Smooth muscle cell (in vitro differentiated cells): ENCODE results near the gene LSM14B. TPM values are rescaled to one million over a fixed set of nuclear protein-coding genes. Genes with fewer than 3 reads are reported as not detected.
A peak's percentile ranks its signal among the peaks of the same experiment; 100 is the strongest.

Experiments
- DNase-seq: peaks from one replicate; lab custom pipeline; 2025; ENCODE audit not compliant: unreplicated experiment; lab: John Stamatoyannopoulos, UW
- H2AFZ ChIP-seq: fragments of 200-600 bp; sonication (generic); 2 replicates; pipeline ENCODE4 v1.6.0; 2016; ENCODE audit warnings: antibody characterized with exemption, low read depth, mild to moderate bottlenecking
- H3F3A ChIP-seq: fragments of 200-600 bp; sonication (generic); 2 replicates; pipeline ENCODE4 v1.6.0; 2017; ENCODE audit warnings: antibody characterized with exemption, low read depth
- H3K27ac ChIP-seq: fragments of 200-600 bp; sonication (generic); 2 replicates; pipeline ENCODE4 v1.5.1; 2016; ENCODE audit warnings: low read depth, mild to moderate bottlenecking
- H3K27me3 ChIP-seq: fragments of 200-600 bp; sonication (generic); 2 replicates; pipeline ENCODE4 v1.6.1; 2016; ENCODE audit warnings: low read depth, mild to moderate bottlenecking
- H3K36me3 ChIP-seq: fragments of 200-600 bp; sonication (generic); 2 replicates; pipeline ENCODE4 v1.5.1; 2016; ENCODE audit warnings: low read depth
- H3K4me1 ChIP-seq: fragments of 200-600 bp; sonication (generic); 2 replicates; pipeline ENCODE4 v1.5.1; 2016; ENCODE audit warnings: low read depth
- H3K4me2 ChIP-seq: fragments of 200-600 bp; sonication (generic); 2 replicates; pipeline ENCODE4 v1.6.0; 2016; ENCODE audit warnings: mild to moderate bottlenecking
- H3K4me3 ChIP-seq: fragments of 200-600 bp; sonication (generic); 2 replicates; pipeline ENCODE4 v1.5.1; 2016; ENCODE audit warnings: mild to moderate bottlenecking
- H3K79me2 ChIP-seq: fragments of 200-600 bp; sonication (generic); 2 replicates; pipeline ENCODE4 v1.6.0; 2016; ENCODE audit warnings: low read depth, mild to moderate bottlenecking
- H3K9ac ChIP-seq: fragments of 200-600 bp; sonication (generic); 2 replicates; pipeline ENCODE4 v1.6.0; 2016; ENCODE audit warnings: low read depth
- H3K9me3 ChIP-seq: fragments of 200-600 bp; sonication (generic); replicated peaks from 2 replicates; pipeline ENCODE4 v1.5.1; 2016; ENCODE audit warnings: low read depth
- H4K20me1 ChIP-seq: fragments of 200-600 bp; sonication (generic); 2 replicates; pipeline ENCODE4 v1.6.0; 2016; ENCODE audit warnings: low read depth
- CTCF ChIP-seq: fragments of 200-600 bp; sonication (generic); IDR thresholded peaks from 2 replicates; pipeline ENCODE4 v1.5.1; 2017; ENCODE audit warnings: borderline replicate concordance, mild to moderate bottlenecking, antibody characterized with exemption; ENCODE audit not compliant: insufficient read depth, poor library complexity, severe bottlenecking
- WGBS: methylation state at CpG from one replicate; pipeline ENCODE4 v1.1.7; 2016; ENCODE audit warnings: low lambda C conversion rate; 5-methylcytosine and 5-hydroxymethylcytosine counted together
- polyA plus RNA-seq: library from polyadenylated mRNA; unstranded; fragments of >200 nt; fragmentation: Nextera tagmentation; extraction: Ambion mirVana; gene quantifications from 2 replicates; pipeline ENCODE4 v1.2.1, GENCODE V29; 2016
- total RNA-seq: library from RNA; depleted of rRNA; stranded (reverse); fragments of >200 nt; gene quantifications from 2 replicates; pipeline ENCODE4 v1.2.3, GENCODE V29; 2014

The LSM14B gene
- total and polyA plus RNA-seq, 2 experiments from 2014 or later: 5.6 to 21.5 TPM

- H3F3A ChIP-seq: peaks cover 18% of the 10 kb centered on the region
- H3K79me2 ChIP-seq: peaks cover 85% of the 10 kb centered on the region
- WGBS: 3% methylated on average over 40 of the region's 104 CpGs
- peak; percentile 29 for DNase-seq
- H3K4me3 ChIP-seq: peak overlapping the region; percentile 65
- H3K4me1 ChIP-seq: peaks cover 18% of the 10 kb centered on the region
- H3K36me3 ChIP-seq: no peaks in the 10 kb centered on the region
- peak overlapping the region; percentile 40 for H3K27ac ChIP-seq
- H3K9ac ChIP-seq: peak overlapping the region; percentile 53
- peak overlapping the region; percentile 90 for H3K4me2 ChIP-seq
- no peak for TF ChIP-seq CTCF
- peak overlapping the region; percentile 46 for H2AFZ ChIP-seq
- no peaks in the 10 kb centered on the region for H3K27me3 ChIP-seq
- no peaks in the 10 kb centered on the region for H3K9me3 ChIP-seq
- H4K20me1 ChIP-seq: peaks cover 86% of the 10 kb centered on the region
Observed at GRCh38 chr20:62143957-62144825, 21.9 kb downstream of the LSM14B start.

GRCh38 chr20:62145688-62146018 lies 23.4 kb downstream of the LSM14B start:
- Histone ChIP-seq H4K20me1 (peaks cover 86% of the 10 kb centered on the region), H3K4me2 (no peak overlapping the region), H3K9ac (no peak overlapping the region), H3K27ac (no peak overlapping the region), H3K4me1 (peaks cover 18% of the 10 kb centered on the region), H3K36me3 (no peaks in the 10 kb centered on the region), H3K9me3 (no peaks in the 10 kb centered on the region), H3F3A (peaks cover 4% of the 10 kb centered on the region), H3K27me3 (no peaks in the 10 kb centered on the region), H3K79me2 (peaks cover 85% of the 10 kb centered on the region), H2AFZ (no peak overlapping the region), H3K4me3 (no peak overlapping the region)
- no peak for DNase-seq
- no peak for TF ChIP-seq CTCF
- 98% methylated on average over 7 of the region's 7 CpGs for WGBS

- Histone ChIP-seq H3K9me3 (no peaks in the 10 kb centered on the region), H3K9ac (no peak overlapping the region), H2AFZ (no peak overlapping the region), H3K27me3 (no peaks in the 10 kb centered on the region), H3F3A (no peaks in the 10 kb centered on the region), H3K4me3 (no peak overlapping the region), H3K4me2 (no peak overlapping the region), H4K20me1 (peaks cover 86% of the 10 kb centered on the region), H3K79me2 (peaks cover 85% of the 10 kb centered on the region), H3K27ac (no peak overlapping the region), H3K36me3 (no peaks in the 10 kb centered on the region), H3K4me1 (peaks cover 17% of the 10 kb centered on the region)
- no peak for TF ChIP-seq CTCF
- WGBS: 97% methylated on average over 15 of the region's 22 CpGs
- no peak for DNase-seq
Observed at GRCh38 chr20:62146019-62146755, 23.9 kb downstream of the LSM14B start.
